ENCODE data around the gene SSH2.

Gene SSH2

GRCh38 chr17:29648005-29648404, 282.0 kb downstream of the SSH2 start:
- Histone ChIP-seq H3K9ac (no peak overlapping the region), H2AFZ (ENCODE audit: low read depth) (no peak overlapping the region), H3K4me1 (ENCODE audit: low read depth, poor library complexity, severe bottlenecking) (no peaks in the 10 kb centered on the region), H3K79me2 (ENCODE audit: insufficient read depth, low read depth) (no peaks in the 10 kb centered on the region), H3K27ac (no peak overlapping the region), H3K27me3 (ENCODE audit: insufficient read depth, low read depth) (no peaks in the 10 kb centered on the region), H4K20me1 (ENCODE audit: insufficient read depth) (no peaks in the 10 kb centered on the region), H3K4me3 (IDR thresholded peaks at IDR 0.05; ENCODE audit: insufficient read depth, low read depth, low read length) (no peak overlapping the region), H3K36me3 (ENCODE audit: insufficient read depth) (no peaks in the 10 kb centered on the region), H3K4me2 (no peak overlapping the region)
- TF ChIP-seq CTCF (conservative IDR thresholded peaks at IDR 0.05; ENCODE audit: low read depth, low read length), result no peak

GRCh38 chr17:29645515-29646051, 284.4 kb downstream of the SSH2 start:
- Histone ChIP-seq H3K4me2 (no peak overlapping the region), H3K4me3 (IDR thresholded peaks at IDR 0.05; ENCODE audit: insufficient read depth, low read depth, low read length) (no peak overlapping the region), H3K27me3 (ENCODE audit: insufficient read depth, low read depth) (no peaks in the 10 kb centered on the region), H4K20me1 (ENCODE audit: insufficient read depth) (no peaks in the 10 kb centered on the region), H3K27ac (no peak overlapping the region), H2AFZ (ENCODE audit: low read depth) (no peak overlapping the region), H3K79me2 (ENCODE audit: insufficient read depth, low read depth) (no peaks in the 10 kb centered on the region), H3K36me3 (ENCODE audit: insufficient read depth) (no peaks in the 10 kb centered on the region), H3K9ac (no peak overlapping the region), H3K4me1 (ENCODE audit: low read depth, poor library complexity, severe bottlenecking) (peaks cover 11% of the 10 kb centered on the region)
- TF ChIP-seq CTCF (conservative IDR thresholded peaks at IDR 0.05; ENCODE audit: low read depth, low read length), result no peak

- peaks cover 28% of the 10 kb centered on the region for H3K4me1 ChIP-seq (ENCODE audit: low read depth, poor library complexity, severe bottlenecking)
- H3K9ac ChIP-seq, result no peak overlapping the region
- no peaks in the 10 kb centered on the region for H3K36me3 ChIP-seq (ENCODE audit: insufficient read depth)
- H3K27me3 ChIP-seq (ENCODE audit: insufficient read depth, low read depth), result no peaks in the 10 kb centered on the region
- H3K27ac ChIP-seq, result no peak overlapping the region
- no peak overlapping the region for H2AFZ ChIP-seq (ENCODE audit: low read depth)
- no peak overlapping the region for H3K4me2 ChIP-seq
- H3K4me3 ChIP-seq (IDR thresholded peaks at IDR 0.05; ENCODE audit: insufficient read depth, low read depth, low read length), result no peak overlapping the region
- no peak for TF ChIP-seq CTCF (conservative IDR thresholded peaks at IDR 0.05; ENCODE audit: low read depth, low read length)
- no peaks in the 10 kb centered on the region for H3K79me2 ChIP-seq (ENCODE audit: insufficient read depth, low read depth)
- H4K20me1 ChIP-seq (ENCODE audit: insufficient read depth), result no peaks in the 10 kb centered on the region
Observed at GRCh38 chr17:29643817-29644160, 286.2 kb downstream of the SSH2 start.

GRCh38 chr17:29642171-29642611, 287.8 kb downstream of the SSH2 start:
- Histone ChIP-seq H3K36me3 (ENCODE audit: insufficient read depth) (no peaks in the 10 kb centered on the region), H3K9ac (no peak overlapping the region), H3K27me3 (ENCODE audit: insufficient read depth, low read depth) (no peaks in the 10 kb centered on the region), H3K4me2 (no peak overlapping the region), H3K79me2 (ENCODE audit: insufficient read depth, low read depth) (no peaks in the 10 kb centered on the region), H3K4me1 (ENCODE audit: low read depth, poor library complexity, severe bottlenecking) (peaks cover 32% of the 10 kb centered on the region), H3K27ac (no peak overlapping the region), H3K4me3 (IDR thresholded peaks at IDR 0.05; ENCODE audit: insufficient read depth, low read depth, low read length) (no peak overlapping the region), H4K20me1 (ENCODE audit: insufficient read depth) (no peaks in the 10 kb centered on the region), H2AFZ (ENCODE audit: low read depth) (no peak overlapping the region)
- no peak for TF ChIP-seq CTCF (conservative IDR thresholded peaks at IDR 0.05; ENCODE audit: low read depth, low read length)

Measured in KMS-11 (cell line).